HG02852 (cell line): ENCODE results near the gene KRTAP9-8.
"Not testable (repeated sequence)": the region's sequence is repeated elsewhere in the genome, so short reads cannot be mapped to it uniquely, and the experiment has no call there.

ENCODE experiments used
- ATAC-seq: cut with Tn5 transposase; IDR thresholded peaks from one replicate; pipeline ENCODE4 v1.9.1; 2021; ENCODE audit warnings: mild to moderate bottlenecking, moderate library complexity; ENCODE audit not compliant: unreplicated experiment

KRTAP9-8 gene

DNA sequence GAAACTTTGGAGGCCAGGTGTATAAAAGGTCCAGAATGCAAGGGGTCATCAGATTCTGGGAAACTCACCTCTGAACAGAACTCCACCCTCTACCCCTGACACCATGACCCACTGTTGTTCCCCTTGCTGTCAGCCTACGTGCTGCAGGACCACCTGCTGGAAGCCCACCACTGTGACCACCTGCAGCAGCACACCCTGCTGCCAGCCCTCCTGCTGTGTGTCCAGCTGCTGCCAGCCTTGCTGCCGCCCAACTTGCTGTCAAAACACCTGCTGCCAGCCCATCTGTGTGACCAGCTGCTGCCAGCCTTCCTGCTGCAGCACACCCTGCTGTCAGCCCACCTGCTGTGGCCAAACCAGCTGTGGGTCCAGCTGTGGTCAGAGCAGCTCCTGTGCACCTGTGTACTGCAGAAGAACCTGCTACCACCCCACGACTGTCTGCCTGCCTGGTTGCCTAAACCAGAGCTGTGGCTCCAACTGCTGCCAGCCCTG is at the start of gene KRTAP9-8:
TSS of gene KRTAP9-8 (plus strand) at position 51 of the 489 bp plus-strand sequence. CDS start at position 104, 53 bp downstream.
- not testable (repeated sequence) for ATAC-seq

- not testable (repeated sequence) for ATAC-seq
Measured at GRCh38 chr17:41189837-41190318, 47.9 kb upstream of the KRTAP9-8 start, which contains the start of gene KRTAP9-1. Gene KRTAP9-1 (plus strand): TSS chr17:41189887. CDS start chr17:41189887, 0 bp downstream.

GRCh38 chr17:41190328-41190727 is 47.5 kb upstream of the KRTAP9-8 start:
- ATAC-seq = no peak

DNA sequence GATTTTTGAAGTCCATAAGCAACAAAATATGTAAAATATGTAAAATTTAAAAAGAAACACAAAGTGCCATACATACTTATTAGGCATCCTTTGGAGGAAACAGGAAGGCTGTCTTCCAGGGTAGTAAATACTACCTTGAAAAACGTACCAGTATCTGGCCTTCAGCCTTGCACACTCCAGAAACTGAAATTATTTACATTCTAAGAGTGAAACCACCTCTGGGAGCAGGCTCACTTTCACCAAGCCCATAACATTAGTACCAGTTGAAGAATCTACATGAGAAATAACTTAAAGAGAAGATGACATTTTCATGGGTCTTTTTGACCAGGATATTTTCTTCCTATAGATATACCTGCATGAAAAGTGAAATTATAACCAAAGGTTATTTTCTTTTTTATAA is 41.7 kb upstream of the KRTAP9-8 start:
- ATAC-seq = no peak

GRCh38 chr17:41199421-41200078 is 38.2 kb upstream of the KRTAP9-8 start:
- no peak for ATAC-seq

DNA sequence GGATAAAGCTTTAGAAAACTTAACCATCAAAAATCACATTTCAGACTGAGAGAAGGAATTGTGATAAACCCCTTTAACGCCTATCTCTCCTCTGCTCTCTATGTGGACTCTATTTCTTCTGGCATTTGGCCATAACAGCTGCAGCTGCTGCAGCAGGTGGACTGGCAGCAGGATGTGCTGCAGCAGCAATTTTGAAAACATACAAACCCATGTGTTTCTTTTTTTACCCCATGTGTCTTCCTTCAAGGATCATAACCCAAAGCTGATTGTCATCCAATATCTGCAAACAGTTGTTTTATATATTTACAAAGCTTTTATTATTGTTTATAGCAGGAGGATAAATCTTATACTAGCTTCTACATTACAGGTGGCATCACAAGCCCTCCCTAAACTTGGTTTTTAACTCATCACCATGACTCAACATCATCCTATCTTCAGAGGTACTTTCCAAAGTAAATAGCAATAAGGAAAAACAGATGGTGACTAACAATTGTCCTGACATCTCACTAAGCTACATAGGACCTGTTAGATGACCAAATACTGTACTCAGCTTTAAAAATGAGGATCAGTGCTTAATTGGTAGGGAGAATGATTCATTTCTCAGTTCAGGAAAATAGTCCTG is 25.8 kb upstream of the KRTAP9-8 start:
- no peak for ATAC-seq

- no peak for ATAC-seq
Measured at GRCh38 chr17:41212524-41213169, 25.2 kb upstream of the KRTAP9-8 start.

- ATAC-seq = no peak
Measured at GRCh38 chr17:41215681-41216080, 22.1 kb upstream of the KRTAP9-8 start.

GRCh38 chr17:41223821-41224220 is 14.0 kb upstream of the KRTAP9-8 start:
- ATAC-seq = no peak

DNA sequence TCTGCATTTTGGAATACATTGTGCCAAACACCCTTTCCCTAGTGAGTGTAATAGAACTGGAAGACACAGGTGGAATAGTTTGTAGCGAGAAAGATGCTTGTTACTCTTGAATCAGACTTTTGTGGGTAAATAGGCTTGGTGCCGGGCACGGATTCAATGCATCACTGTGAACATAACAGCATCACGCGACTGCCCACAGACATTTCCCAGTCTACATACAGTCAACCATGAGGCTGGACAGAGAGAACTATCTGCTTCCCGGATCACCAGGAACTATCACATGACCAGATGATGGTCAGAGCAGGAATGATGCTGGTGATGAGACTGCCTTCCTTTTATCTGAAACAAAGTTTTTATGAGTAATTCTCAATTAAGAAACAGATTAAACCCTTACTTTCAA is 11.7 kb upstream of the KRTAP9-8 start:
- no peak for ATAC-seq

DNA sequence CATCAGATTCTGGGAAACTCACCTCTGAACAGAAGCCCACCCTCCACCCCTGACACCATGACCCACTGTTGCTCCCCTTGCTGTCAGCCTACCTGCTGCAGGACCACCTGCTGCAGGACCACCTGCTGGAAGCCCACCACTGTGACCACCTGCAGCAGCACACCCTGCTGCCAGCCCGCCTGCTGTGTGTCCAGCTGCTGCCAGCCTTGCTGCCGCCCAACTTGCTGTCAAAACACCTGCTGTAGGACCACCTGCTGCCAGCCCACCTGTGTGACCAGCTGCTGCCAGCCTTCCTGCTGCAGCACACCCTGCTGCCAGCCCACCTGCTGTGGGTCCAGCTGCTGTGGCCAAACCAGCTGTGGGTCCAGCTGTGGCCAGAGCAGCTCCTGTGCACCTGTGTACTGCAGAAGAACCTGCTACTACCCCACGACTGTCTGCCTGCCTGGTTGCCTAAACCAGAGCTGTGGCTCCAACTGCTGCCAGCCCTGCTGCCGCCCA is 11.2 kb upstream of the KRTAP9-8 start, which contains the start of gene KRTAP9-2:
TSS of gene KRTAP9-2 (plus strand) at position 51 of the 498 bp plus-strand sequence. CDS start at position 58, 7 bp downstream.
- ATAC-seq = not testable (repeated sequence)

- ATAC-seq = no peak
Measured at GRCh38 chr17:41230094-41230493, 7.7 kb upstream of the KRTAP9-8 start.

- no peak for ATAC-seq
Measured at GRCh38 chr17:41231731-41232130, 6.1 kb upstream of the KRTAP9-8 start.

DNA sequence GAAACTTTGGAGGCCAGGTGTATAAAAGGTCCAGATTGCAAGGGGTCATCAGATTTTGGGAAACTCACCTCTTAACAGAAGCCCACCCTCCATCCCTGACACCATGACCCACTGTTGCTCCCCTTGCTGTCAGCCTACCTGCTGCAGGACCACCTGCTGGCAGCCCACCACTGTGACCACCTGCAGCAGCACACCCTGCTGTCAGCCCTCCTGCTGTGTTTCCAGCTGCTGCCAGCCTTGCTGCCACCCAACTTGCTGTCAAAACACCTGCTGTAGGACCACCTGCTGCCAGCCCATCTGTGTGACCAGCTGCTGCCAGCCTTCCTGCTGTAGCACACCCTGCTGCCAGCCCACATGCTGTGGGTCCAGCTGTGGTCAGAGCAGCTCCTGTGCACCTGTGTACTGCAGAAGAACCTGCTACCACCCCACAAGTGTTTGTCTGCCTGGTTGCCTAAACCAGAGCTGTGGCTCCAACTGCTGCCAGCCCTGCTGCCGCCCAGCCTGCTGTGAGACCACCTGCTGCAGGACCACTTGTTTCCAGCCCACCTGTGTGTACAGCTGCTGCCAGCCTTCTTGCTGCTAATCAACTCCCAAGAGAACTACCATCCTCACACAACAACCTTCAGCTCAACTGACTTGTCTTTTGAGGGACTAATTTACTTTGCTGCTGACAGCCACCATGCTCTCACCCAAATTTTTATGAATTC is 5.2 kb upstream of the KRTAP9-8 start, which contains the start of gene KRTAP9-3:
TSS of gene KRTAP9-3 (plus strand) at position 51 of the 707 bp plus-strand sequence. CDS start at position 104, 53 bp downstream.
- not testable (repeated sequence) for ATAC-seq

DNA sequence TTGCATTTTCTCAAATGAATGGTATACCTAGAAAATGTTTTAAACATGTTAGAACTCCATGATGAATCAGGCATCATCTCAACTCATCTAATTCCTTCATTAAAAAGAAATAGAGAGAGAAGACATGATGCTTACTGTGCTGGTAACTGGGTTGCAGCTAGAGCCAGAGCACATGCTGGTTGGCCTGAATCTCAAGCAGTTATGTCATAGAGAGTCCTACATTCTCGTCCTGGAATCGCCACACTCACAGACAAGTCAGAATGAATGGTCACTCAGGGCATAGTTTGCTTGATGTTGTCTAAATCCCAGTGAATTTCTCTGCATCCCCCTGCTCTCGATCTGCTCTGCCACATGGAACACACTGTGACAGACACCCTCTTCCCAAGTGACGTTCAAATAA is 683 bp upstream of the KRTAP9-8 start:
- not testable (repeated sequence) for ATAC-seq

DNA sequence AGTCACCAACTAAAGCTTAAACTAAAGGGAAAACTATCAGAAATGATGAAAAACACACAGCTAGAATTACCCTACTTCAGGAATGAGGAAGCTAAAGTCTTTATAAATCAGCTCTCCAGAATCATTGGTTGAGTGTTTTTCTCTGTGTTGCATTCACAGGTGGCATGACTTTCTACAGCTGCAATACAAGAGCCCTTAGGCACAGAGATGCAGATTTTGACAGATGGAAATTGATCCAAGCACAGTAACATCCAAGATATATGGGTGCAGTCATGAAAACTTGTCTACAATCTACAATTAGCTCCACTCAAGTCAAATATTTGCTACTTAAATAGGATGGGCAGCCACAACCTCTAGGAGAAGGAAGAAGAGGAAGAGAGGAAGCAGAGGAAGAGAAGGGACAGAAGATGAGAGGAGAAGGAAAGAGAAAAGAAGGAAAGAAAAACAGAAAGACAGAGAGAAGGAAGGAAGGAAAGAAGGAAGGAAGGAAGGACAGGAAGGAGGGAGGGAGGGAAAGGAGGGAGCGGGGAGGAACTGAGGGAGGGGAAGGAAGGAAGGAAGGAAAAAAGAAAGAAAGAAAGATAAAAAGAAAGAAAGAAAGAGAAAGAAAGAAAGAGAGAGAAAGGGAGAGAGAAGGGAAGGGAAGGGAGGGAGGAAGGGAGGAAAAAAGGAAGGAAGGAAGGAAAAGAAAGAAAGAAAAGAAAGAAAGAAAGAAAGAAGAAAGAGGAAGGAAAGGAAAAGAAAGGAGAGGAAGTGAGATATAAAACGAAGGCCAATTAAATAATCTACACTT is 9.4 kb downstream of the KRTAP9-8 start:
- not testable (repeated sequence) for ATAC-seq

DNA sequence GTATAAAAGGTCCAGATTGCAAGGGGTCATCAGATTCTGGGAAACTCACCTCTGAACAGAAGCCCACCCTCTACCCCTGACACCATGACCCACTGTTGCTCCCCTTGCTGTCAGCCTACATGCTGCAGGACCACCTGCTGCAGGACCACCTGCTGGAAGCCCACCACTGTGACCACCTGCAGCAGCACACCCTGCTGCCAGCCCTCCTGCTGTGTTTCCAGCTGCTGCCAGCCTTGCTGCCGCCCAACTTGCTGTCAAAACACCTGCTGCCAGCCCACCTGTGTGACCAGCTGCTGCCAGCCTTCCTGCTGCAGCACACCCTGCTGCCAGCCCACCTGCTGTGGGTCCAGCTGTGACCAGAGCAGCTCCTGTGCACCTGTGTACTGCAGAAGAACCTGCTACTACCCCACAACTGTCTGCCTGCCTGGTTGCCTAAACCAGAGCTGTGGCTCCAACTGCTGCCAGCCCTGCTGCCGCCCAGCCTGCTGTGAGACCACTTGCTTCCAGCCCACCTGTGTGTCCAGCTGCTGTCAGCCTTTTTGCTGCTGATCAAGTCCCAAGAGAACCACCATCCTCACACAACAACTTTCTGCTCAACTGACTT is 11.9 kb downstream of the KRTAP9-8 start, which contains the start of gene KRTAP9-4:
TSS of gene KRTAP9-4 (plus strand) at position 51 of the 604 bp plus-strand sequence. CDS start at position 85, 34 bp downstream.
- ATAC-seq = not testable (repeated sequence)

DNA sequence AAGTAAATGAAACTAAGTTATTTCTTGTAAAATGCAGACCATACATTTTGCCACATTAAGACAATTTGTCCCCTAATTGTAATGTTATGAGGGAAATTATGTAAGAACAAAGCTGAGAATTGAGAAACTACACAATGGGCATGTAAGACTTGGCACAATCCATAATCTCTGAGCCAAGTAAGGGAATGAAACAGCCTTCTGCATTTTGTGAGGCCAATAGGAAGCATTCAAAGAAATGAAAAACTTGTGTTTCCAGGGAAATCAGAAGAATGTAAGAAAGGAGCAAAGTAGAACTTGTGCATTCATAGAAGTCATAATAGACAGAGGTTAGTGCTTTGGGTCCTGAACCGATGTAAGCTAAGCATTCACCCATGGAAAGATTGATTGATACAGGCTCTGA is 13.5 kb downstream of the KRTAP9-8 start:
- no peak for ATAC-seq

DNA sequence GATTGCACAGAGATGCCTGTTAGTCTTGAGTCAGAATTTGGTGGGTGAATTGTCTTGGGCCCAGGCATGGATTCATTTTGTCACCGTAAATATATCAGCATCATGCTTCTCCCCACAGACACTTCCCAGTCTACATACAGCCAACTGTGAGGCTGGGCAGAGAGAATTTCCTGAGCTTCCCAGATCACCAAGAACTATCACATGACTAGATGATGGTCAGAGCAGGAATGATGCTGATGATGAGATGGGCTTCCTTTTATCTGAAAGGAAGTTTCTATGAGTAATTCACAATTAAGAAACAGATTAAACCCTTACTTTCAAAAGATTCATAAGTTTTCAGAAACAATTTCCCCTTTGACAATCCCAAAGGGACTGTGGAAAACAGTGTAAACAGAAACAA is 17.1 kb downstream of the KRTAP9-8 start:
- no peak for ATAC-seq
